Cardiac fibroblast (primary cell): ENCODE data around the gene SNX17.

Experiments used
- DNase-seq, 2 donors: peaks; one replicate each; pipeline versions ENCODE4 v3.0.0 to v3.0.0-alpha.2; 2010; ENCODE audit warnings: low read depth in 2 of 2
- H3K4me3 ChIP-seq, 2 donors: replicated peaks in 1 of 2; 1 replicate in 1 of 2; 2 replicates in 1 of 2; pipeline ENCODE4 v1.5.1; 2011; ENCODE audit warnings: low read depth in 2 of 2, low read length in 2 of 2, mild to moderate bottlenecking in 2 of 2, moderate library complexity in 1 of 2
- TF ChIP-seq, protein P1 (sequence below): IDR thresholded peaks from one replicate; pipeline ENCODE4 v1.5.1; 2011; ENCODE audit warnings: low read depth, mild to moderate bottlenecking, low read length, inconsistent platforms

Gene SNX17

DNA sequence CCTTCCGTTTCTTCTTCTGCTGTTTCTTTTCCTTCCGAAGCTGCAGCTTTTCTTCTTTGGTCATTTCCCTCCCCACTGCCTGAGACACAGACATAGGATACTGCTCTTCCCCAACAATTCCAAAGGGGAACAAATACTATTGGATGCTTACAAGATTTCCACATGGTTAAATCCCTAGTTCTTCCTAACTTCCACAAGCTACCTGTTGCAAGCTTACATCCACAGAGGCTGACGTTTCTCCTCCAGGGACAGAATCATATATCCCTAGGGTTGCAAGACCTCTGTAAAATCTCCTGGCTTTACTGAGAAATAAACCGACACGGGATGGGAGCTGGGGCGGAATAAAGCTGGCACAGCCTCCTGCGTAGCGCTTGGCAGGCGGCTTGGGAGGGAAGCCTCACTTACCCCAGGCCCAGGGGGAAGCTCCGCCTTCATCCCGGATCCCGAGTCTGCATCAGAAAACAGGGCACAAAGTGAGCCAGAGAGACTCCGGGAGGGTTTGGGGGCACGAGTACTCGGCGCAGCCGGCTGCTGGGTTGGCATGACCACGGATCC lies 868 bp upstream of the SNX17 start:
- TF ChIP-seq, protein P1, sequence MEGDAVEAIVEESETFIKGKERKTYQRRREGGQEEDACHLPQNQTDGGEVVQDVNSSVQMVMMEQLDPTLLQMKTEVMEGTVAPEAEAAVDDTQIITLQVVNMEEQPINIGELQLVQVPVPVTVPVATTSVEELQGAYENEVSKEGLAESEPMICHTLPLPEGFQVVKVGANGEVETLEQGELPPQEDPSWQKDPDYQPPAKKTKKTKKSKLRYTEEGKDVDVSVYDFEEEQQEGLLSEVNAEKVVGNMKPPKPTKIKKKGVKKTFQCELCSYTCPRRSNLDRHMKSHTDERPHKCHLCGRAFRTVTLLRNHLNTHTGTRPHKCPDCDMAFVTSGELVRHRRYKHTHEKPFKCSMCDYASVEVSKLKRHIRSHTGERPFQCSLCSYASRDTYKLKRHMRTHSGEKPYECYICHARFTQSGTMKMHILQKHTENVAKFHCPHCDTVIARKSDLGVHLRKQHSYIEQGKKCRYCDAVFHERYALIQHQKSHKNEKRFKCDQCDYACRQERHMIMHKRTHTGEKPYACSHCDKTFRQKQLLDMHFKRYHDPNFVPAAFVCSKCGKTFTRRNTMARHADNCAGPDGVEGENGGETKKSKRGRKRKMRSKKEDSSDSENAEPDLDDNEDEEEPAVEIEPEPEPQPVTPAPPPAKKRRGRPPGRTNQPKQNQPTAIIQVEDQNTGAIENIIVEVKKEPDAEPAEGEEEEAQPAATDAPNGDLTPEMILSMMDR, result no peak
- DNase-seq, result peak; percentile 56 to 70
- peak overlapping the region; percentile 98 to 99 for H3K4me3 ChIP-seq

DNA sequence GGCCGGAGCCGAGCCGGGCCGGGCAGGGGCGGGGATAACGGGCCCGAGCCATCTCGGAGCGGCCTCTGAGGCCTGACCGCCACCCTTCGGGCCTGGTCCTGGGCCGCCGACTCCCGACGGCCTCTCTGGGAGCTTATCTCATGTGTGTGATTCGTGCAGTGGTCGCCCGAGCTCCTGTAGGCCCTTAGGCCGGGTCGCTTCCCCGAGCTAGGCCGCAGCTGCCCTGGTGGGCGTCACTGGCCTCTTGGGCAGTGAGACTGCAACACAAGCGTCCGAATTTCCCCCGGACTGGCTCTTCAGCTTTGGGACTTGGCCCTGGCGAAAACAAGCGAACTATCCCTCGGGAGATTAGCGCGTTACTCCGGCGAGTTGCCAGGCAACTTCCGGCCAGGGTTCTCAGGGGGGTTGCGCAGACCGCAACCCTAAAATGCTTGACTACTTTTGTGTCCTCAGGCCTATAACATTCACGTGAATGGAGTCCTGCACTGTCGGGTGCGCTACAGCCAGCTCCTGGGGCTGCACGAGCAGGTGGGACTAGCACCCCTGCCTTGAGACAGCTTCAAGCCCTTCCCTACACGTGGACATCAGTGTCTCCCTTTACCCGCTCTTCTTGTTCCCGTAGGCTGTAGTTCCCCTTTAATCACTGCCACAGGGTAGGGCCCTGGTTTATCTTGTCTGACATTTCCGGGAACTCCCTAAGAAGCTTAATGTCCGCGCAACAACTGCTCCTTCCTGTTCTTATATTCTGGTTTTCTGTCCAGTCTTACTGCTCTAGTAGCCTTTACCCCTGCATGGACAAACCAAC lies 602 bp downstream of the SNX17 start:
- DNase-seq, result peak; percentile 70 to 73
- peak overlapping the region; percentile 98 to 99 for H3K4me3 ChIP-seq
- TF ChIP-seq, protein P1, result no peak

DNA sequence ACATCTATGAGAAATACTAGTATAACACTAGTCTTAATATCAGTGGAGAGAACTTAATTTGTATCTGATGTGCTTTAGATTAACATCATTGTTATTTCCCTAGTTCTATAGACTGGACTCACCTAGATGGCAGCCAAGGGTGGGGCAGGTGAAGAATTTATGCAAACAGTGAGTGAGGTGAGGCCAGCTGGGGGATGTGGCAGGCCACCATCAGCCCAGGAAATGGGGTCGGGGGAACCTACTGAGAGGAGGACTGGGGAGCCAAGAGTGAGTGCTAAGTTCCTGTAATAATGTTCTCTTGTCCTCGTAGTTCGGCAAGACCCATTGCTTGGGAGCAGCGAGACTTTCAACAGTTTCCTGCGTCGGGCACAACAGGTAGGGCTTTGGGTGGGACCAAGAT lies 2.5 kb downstream of the SNX17 start:
- TF ChIP-seq, protein P1, result no peak
- DNase-seq, result no peak
- no peak overlapping the region for H3K4me3 ChIP-seq

DNA sequence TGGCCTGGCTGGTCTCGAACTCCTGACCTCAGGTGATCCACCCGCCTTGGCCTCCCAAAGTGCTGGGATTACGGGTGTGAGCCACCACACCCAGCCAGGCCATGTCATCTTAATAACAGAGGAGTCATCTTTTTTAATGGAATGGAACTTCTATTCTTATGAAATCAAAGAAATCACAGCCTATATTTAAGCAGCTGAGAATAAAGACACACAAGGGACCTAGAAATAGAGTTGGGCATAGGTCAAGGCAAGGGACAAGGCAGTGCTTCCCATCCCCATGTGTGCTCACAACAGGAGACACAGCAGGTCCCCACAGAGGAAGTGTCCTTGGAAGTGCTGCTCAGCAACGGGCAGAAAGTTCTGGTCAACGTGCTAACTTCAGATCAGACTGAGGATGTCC lies 3.2 kb downstream of the SNX17 start:
- H3K4me3 ChIP-seq, result no peak overlapping the region
- no peak for DNase-seq
- TF ChIP-seq, protein P1, result no peak

DNA sequence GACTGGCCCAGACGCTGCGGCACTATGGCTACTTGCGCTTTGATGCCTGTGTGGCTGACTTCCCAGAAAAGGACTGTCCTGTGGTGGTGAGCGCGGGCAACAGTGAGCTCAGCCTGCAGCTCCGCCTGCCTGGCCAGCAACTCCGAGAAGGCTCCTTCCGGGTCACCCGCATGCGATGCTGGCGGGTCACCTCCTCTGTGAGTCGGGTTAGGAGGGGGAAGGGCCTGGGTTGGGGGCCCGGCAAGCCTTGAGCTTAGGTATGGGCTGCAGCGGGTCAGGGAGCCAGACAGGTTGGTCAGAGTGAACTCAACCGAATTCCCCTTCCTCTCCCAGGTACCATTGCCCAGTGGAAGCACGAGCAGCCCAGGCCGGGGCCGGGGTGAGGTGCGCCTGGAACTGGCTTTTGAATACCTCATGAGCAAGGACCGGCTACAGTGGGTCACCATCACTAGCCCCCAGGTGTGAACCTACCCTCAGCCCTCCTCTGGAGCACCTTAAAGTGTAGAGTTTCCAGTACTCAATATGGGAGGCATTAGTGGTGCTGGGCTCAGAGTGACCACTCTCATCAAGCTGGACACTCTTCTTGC lies 5.2 kb downstream of the SNX17 start:
- TF ChIP-seq, protein P1, result no peak
- DNase-seq, result no peak
- no peak overlapping the region for H3K4me3 ChIP-seq

DNA sequence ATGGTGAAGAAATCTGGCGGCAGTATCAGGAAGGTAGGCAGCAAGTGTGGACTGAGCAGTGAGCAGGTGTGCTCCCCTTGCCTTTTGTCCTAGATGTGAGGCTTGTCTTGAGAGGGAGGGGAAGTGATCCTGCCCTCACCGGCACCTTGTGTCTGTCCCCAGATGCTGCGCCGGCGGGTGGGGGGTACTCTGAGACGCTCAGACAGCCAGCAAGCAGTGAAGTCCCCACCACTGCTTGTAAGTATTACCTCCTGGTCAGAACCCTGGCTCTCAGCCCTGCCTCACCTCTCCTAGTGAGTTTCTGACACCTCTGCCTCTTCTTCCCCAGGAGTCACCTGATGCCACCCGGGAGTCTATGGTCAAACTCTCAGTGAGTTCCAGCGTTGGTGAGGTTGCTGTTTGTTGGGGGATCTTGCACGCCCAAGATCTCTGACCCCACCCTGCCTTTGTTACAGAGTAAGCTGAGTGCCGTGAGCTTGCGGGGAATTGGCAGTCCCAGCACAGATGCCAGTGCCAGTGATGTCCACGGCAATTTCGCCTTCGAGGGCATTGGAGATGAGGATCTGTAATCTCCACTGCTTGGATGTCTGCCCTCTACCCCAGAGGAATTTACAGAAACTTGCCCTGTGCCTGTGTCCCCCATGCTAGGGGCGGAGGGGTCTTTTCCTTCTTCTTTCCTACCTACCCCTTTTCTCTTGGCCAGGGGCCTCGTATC lies 5.9 kb downstream of the SNX17 start:
- no peak overlapping the region for H3K4me3 ChIP-seq
- TF ChIP-seq, protein P1, result no peak

More for the DNA sequence above, 5.9 kb downstream of the SNX17 start:
- no peak for DNase-seq
